NCI-H226 (cell line): ENCODE results near the gene SYCP2L.
"Not testable (repeated sequence)": the region's sequence is repeated elsewhere in the genome, so short reads cannot be mapped to it uniquely, and the experiment has no call there.

ENCODE experiments used
- DNase-seq: peaks from one replicate; pipeline ENCODE4 v3.0.0-alpha.2; 2015

Gene SYCP2L

DNA sequence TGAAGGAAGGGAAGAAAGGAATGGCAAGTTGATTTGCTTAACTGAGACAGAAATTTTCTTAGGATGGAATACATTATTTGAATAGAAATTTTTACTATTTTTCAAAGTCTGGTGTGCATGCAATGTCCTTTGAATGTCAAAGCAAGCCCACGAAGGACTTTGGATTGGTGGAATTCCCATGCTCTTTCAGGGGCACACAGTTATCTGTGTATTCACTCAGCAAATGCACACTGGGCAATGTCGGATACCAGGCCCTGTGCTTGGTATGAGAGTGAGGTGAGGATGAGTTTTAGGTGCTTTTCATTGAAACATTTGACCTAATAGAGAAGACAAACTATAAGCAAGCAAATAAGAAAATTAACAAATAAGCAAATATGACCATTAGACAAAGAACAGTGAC, 73.3 kb downstream of the SYCP2L start:
- no peak for DNase-seq

DNA sequence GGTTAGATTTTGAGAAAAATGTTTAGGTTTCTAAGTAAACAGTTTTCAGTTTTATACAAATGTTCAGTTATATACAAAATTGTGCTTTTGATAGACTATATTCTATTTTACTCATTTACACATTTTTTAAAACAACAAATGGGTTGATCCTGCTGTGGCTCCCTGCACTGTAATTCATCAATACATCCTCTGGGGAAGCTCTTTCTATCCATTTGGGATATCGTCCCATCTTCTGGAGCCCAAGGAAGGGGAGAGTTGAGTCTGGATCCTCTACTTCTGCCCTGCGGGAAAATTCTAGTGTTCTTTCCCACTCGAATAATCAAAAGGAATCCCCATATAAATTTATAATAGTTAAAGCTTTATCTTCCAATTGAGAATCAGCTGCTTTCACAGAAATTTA, 75.0 kb downstream of the SYCP2L start:
- DNase-seq = no peak

DNA sequence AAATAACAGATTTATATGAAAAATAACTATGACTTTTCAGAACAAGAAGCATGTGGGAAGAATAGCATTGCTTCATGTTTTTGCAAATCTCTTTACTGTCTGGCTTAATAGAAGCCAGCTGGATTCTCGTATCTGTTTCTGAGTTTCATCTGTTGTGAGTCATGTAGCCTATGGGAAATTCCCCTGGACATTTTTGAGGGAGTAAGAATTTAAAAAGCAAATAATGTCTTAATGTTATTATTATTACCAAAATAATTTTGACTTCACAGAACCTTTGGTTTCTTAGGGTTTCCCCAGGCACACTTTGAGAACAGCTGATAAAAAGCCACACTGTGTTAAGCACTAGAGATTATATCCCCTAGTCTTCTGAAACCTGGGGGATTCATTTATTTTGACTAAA, 75.8 kb downstream of the SYCP2L start:
- peak; percentile 59 for DNase-seq

DNA sequence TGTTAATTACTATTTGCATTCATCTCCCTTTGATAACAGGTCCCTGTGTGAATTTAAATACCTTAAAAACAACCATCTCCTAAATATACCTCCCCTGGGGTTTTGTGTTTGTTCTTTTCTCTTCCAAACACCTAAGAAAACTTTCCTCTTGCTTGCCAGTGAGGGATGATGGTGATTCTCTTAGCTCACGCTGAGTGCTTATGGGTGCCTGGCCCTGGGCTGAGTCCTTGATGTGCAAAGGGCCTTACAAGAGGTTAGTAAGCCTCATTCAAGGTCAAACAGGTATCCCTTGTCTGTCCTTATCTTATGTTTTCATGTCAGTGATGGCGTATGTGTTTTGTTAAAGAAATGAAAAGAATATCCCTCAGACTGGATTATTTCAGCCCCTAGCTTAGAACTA, 76.3 kb downstream of the SYCP2L start:
- DNase-seq = no peak

DNA sequence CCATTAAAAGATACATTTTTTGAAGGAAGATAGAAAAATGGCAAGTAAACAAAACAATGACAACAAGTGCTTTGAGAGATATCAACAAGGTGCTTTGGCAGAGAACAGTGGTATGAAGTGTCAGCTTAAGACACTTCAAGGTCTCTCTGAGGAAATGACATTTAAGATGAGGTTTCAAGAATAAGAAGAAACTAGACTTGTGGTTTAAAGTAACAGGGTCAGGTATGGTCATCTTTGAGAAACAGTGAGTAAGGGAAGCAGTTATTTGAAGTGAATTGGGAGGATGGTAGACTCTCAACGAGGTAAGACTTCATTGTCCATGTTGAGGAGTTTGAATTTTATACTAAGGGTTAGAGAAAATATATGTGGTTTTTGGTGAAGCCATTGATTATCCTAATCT, 77.8 kb downstream of the SYCP2L start:
- no peak for DNase-seq

DNA sequence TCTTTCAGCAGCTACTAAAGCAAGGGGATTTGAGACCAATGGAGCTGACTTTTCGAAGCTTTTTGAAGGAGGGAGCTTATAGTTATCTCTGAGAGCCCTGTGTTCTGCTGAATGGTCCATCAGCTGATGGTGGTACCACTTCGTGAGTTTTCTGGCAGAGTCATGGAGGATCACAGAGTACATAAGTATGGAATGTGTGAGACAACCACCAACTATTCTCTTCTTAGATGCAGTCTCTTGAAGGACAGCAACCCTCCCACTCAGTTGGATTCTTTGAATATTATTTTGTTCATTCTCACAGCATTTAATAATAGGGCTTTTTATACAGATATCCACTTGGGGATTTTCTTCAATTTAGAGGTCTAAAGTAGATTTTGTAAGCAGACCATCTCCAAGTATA, 81.9 kb downstream of the SYCP2L start:
- peak; percentile 86 for DNase-seq

DNA sequence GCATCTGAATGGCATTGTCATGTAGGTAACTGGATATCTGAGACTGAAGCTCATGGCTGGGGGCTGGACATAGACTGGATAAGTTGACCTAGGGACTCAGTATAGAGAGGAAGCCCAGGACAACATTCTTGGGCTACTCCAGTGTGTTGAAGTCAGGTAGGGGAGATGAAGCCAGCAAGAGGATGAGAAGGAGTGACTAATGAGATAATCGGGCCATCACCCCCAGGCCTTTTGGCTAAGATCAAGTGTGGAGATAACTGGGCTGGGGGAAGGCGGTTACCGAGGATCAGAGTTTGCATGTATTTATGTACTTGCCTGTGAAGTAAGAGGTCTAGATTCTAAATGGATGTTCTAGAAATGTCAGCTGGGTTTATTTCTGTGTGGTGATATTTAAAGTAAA, 83.9 kb downstream of the SYCP2L start:
- no peak for DNase-seq

DNA sequence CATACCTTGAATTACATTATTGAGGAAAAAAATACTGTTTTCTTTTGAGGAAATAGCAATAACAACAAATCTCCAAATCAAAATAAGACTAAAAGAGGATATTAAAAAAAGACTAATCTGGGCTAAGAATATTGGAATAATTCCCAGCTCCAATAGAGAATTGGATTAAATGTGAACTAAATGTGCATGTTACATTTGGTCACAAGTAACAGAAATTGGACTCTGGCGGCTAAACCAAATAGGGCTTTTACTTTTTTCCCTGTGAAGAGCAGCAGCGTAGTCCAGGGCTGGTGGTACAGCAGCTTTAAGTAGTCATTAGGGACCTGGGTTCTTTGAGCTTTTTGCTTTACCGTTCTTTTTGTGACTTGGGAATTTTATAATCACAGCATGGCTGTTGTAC, 85.3 kb downstream of the SYCP2L start:
- no peak for DNase-seq

DNA sequence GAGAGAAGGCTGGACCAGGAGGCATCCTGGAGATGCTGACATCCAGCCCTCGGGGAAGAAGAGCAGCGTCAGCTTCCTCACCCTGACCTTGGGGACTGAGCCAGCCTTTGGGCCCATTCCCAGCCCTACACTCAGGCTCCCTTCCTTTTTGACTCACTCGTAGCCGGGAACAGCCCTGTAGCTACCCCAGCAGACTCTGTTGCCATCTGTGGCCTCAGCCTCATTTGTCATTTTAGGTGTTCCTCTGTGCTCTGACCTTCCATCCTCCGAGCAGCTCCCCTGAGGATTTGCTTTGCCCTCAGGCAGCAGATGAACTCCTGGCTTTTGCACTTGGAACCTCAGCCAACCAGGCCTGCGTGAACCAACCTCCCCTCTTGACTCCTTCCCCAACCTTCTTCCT, 89.7 kb downstream of the SYCP2L start:
- DNase-seq = no peak

DNA sequence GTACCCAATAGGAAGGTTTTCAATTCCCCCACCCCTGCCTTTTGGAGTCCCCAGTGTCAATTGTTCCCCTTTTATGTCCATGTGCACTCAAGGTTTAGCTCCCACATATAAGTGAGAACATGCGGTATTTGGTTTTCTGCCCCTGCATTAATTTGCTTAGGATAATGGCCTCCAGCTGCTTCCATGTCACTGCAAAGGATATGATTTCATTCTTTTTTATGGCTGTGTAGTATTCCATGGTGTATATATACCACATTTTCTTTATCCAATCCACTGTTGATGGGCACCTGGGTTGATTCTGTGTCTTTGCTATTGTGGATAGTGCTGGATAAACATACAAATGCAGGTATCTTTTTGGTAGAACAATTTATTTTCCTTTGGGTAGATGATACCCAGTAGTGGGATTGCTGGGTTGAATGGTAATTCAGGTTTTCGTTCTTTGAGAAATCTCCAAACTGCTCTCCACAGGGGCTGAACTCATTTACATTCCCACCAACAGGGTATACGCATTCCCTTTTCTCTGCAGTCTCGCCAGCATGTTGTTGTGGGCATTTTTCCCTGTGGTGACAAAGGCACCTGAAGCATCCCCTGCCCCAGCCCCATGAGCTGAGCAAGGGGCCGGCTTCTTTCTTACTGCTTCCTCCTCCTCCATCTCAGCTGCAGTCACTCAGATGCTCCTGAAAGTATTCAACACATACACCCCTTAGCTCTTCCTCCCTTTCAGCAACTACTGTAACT, 90.5 kb downstream of the SYCP2L start:
- no peak for DNase-seq

DNA sequence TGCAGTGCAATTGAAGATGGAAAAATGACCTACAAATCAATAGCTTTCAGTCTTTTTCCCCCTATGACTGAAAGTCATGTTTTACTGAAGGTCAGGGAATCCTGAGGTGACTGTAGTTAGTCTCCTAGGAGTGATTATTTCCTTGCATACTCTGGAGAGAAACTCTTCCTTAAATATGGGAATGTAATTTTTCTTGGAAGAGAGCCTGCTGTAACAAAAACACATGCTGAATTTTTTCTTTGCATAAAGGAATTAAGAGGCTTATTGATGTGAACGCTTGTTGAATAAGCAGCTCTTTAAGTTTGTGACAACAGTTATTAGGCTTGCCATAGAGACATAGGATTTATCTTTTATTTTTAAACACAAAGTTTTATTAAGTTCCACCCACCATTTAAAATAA, 92.8 kb downstream of the SYCP2L start:
- DNase-seq = no peak

DNA sequence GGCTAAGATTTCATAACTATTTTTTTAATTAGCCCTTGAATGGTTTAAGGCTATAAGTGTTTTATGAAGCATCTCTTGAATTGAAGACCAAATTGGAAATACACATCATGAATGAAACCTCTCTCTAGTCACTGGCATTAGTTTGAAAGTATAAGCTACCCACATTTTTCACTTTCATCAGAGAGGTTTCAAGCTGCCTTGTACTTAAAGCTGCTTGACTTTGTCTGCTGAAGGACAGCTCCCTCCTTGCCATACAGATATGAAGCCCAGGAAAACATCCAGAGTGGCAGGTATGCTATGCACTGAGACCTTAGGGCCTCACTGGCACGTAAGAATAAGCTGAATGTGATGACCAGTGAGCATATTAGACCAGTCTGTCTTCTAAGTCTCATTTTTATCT, 94.6 kb downstream of the SYCP2L start:
- no peak for DNase-seq

DNA sequence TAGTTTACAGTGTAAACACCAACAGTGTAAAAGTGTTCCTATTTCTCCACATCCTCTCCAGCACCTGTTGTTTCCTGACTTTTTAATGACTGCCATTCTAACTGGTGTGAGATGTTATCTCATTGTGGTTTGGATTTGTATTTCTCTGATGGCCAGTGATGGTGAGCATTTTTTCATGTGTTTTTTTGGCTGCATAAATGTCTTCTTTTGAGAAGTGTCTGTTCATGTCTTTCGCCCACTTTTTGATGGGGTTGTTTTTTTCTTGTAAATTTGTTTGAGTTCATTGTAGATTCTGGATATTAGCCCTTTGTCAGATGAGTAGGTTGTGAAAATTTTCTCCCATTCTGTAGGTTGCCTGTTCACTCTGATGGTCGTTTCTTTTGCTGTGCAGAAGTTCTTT, 98.1 kb downstream of the SYCP2L start:
- not testable (repeated sequence) for DNase-seq

DNA sequence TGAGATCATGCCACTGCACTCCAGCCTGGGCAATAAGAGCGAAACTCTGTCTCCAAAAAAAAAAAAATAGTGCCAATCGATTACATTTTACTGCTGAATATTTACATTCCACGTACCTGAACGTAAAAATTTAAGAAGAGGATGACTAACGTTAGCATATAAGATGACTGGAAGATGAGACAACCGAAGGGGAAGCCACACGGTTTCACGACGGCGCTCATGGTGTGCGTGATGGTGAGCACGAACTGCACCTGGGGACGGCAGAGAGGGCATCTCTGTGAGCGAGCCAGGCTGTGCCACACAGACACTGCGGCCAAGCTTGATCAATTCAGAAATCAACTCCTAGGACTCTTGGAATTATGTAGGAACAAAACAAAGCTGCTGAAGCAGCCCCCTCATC, 102.7 kb downstream of the SYCP2L start:
- DNase-seq = no peak

DNA sequence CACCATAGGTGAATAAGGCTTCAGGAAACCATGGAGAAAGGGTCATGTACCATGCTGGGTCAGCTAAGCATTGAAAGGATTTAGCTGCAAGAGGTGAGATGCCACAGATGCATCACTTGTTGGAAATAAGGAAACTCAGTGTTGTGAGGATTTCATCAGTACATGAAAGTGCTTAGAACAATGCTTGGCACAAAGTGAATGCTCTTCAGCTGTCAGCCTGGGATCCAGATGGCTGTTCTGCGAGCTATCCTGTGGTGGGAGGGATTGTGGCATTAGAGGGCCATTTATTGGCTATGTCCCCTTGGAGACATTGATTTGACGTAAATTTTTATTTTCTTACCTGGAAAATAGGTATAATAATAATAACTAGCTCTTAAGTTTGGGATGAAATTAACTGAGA, 104.3 kb downstream of the SYCP2L start:
- DNase-seq = no peak

DNA sequence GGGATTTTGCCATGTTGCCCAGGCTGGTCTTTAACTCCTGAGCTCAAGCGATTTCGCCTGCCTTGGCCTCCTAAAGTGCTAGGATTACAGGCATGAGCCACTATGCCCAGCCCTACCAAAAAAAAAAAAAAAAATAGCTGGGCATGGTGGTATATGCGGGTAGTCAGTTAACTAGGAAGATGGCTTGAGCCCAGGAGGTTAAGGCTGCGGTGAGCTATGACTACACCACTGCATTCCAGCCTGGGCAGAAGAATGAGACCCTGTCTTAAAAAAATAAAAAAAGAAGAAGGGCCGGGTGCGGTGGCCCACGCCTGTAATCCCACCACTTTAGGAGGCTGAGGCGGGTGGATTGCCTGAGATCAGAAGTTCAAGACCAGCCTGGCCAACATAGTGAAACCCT, 107.0 kb downstream of the SYCP2L start:
- no peak for DNase-seq

DNA sequence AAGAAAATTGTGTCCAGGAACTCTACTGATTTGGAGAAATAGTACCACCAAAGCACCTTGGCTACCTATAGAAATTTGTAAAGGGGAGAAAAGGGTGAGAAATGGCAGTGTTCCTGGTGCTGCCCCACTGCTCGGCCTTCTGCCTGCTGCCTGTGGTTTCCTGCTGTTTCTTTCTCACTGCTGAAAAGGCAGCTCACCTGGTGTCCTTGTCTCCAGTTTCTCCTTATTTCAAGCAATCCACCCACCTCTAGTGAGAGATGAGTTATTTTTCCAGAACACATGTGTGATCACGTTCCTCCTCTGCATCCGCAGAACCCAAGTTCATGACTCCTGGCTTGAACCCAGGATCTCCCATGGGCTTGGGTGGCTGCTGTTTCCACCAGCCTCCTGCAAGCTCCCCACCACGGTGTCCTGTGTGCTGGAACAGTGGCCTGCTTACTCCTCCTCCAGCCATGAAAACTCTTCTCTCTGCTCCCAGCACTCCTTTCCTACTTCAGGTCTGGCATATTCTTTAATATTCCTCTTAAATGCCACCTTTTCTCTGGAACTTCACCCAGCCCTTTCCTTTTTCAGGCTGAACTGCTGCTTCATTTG, 108.4 kb downstream of the SYCP2L start:
- no peak for DNase-seq

DNA sequence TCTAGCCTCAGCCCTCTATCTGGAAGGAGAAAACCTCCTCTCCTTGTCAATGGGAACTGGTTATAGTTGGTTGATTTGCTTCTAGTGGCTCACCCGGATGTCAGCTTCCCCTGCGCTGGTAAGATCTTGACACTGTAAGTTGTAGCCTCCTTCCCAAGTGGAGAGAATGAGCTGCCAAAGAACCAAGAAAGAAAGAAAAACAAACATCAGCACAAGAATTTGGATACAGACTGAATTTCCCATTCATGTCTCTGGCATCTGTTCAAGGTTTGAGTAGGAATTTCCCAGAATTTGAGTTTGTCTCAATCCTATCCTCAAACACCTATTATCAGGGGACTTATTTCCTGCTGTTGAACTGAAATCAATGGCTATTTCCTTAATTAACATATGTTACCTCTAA, 113.1 kb downstream of the SYCP2L start:
- peak; percentile 30 for DNase-seq

DNA sequence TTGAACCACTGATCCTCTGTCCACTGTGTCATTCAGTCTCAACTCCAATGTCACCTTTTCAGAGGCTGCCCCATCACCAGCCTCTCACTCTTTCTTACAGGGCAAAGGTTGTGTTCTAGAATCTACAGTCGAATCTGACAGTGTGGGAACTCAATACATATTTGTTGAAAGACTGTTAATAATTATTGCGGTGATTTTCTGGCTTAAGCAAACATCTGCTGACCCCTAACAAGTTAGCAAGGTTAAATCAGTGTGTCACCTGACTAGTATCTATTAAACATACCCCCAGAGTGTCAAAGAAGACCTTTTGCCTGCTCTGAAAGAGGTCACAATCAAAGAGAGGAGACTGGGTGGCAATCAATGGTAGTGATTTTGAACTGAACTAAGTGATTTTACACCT, 115.3 kb downstream of the SYCP2L start:
- DNase-seq = no peak

DNA sequence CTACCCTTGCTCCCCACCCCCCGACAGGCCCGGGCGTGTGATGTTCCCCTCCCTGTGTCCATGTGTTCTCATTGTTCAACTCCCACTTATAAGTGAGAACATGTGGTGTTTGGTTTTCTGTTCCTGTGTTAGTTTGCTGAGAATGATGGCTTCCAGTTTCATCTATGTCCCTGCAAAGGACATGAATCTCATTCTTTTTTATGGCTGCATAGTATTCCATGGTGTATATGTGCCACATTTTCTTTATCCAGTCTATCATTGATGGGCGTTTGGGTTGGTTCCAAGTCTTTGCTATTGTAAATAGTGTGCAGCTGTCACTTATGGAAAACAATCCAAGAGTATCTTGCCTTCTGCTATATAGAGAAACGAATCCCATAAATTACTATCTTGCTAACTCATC, 116.4 kb downstream of the SYCP2L start:
- DNase-seq = not testable (repeated sequence)

DNA sequence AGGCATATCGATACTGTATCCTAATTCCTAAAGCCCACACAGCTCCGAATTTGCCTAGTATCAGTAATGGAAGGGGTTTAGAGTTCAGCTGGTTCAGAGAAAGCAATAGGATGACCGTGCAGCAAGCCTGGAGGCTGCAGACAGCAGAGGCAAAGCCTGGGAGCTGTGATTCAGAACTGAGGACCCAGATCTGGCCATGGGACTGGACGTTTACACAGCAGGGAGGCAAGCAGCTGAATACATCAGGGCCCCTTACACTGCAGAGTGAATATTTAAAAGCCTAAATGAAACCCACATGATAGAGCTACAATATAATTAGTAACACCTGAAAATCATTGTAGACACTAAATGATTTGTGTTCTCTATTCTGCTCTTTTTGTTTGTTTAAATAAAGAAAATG, 119.2 kb downstream of the SYCP2L start:
- DNase-seq = no peak

DNA sequence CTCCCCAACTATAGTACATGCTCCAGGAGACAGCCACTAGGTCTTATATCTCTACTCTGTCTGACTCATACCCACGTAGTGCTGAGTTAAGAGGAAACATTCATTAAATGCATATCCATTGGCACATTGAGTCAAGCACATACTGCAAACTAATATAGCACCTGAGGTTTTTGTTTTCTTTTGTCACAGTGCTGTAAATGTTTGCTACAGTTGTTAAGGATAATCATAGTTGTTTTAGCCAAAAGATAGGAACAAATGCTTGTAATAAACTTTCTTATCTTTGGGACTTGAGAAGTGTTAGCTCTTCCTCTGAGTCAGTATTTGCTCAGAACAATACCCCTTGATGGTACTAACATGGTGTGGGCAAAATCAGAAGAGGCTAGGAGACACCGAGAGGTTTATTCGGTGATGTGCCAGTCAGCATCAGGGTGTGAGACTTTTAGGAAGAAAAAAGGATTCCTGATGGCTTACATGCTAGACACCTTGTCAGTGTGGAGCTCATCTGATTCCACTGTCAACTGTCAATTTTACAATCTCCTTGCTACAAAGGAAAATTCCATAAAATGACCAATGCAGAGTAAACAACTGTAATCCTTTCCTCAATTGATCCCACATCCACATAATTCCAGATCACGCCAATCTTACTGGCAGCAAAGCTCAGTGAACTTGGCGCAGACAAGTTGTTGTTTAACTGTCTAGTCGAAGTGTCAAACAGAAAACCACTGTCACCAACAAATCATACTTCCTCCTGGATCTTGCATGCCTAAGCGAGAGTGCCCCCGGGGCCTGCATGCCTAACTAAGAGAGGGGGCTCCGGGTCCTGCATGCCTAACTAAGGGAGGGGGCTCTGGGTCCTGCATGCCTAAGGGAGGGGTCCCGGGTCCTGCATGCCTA, 121.1 kb downstream of the SYCP2L start:
- DNase-seq = peak; percentile 84

DNA sequence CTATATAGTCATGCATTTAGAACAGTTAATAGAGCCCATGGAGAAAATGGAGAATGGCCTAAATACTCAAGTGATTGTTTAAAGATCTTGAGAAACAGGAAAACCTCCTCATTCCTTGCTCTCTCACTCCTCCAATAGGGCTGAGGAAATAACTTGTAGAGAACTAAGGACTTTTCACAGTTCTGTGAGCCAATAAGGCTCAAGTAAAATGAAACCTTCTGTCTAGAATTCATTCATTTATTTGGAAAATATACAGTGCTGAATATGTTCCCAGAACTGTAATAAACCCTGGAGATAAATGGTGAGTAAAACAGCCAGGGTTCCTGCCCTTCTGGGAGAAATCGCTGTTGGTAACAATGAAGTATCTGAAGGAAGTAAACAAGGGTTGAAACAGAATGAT, 122.0 kb downstream of the SYCP2L start:
- peak; percentile 75 for DNase-seq

DNA sequence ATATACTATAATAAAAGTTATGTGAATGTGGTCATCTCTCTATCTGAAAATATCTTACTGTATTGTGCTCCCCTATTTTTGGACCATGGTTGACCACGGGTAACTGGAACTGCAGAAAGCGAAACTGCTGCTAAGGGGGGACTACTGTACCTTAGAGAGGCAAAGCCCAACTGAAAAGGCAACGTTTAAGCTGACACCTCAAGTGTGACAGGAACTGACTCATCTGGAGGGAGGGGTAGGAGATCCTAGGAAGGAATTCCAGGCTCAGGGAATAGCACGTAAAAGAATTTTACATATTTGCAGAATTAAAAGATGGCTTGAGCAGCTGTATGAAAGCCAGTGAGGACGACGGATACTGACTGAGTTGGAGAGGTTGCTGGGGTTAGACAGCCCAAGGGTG, 122.5 kb downstream of the SYCP2L start:
- peak; percentile 84 for DNase-seq
